Lung (tissue), 12 donors: Measurements from ENCODE around the gene DST. TPM values are rescaled to one million over a fixed set of nuclear protein-coding genes. Genes with fewer than 3 reads are reported as not detected.
A peak's percentile ranks its signal among the peaks of the same experiment; 100 is the strongest.
"Not testable (repeated sequence)": the region's sequence is repeated elsewhere in the genome, so short reads cannot be mapped to it uniquely, and the experiment has no call there.

Experiments used
- ATAC-seq: fragments of 200-7000 bp; cut with Tn5 transposase; one replicate; pipeline ENCODE4 v1.9.1; 2020; ENCODE audit warnings: moderate number of reproducible peaks; ENCODE audit not compliant: insufficient read depth, low FRiP score
- DNase-seq, 3 donors: peaks; one replicate each; pipeline ENCODE4 v3.0.0-alpha.2; 2013 to 2017
- H3K27ac ChIP-seq, 2 donors: one replicate each; pipeline ENCODE4 v1.5.1; 2013; ENCODE audit warnings: mild to moderate bottlenecking in 2 of 2, moderate library complexity in 2 of 2, control low read depth in 1 of 2, inconsistent platforms in 1 of 2, low read depth in 1 of 2, low read length in 1 of 2
- H3K27me3 ChIP-seq, 3 donors: one replicate each; pipeline ENCODE4 v1.5.1; 2013; ENCODE audit warnings: low read length in 2 of 3; ENCODE audit not compliant: control insufficient read depth in 3 of 3, insufficient read depth in 3 of 3
- H3K36me3 ChIP-seq, 4 donors: one replicate each; pipeline ENCODE4 v1.5.1; 2013; ENCODE audit warnings: low read length in 4 of 4, mild to moderate bottlenecking in 1 of 4, moderate library complexity in 1 of 4; ENCODE audit not compliant: control insufficient read depth in 4 of 4, insufficient read depth in 4 of 4
- H3K4me1 ChIP-seq, 5 donors: one replicate each; pipeline ENCODE4 v1.5.1; 2013; ENCODE audit warnings: low read length in 5 of 5, mild to moderate bottlenecking in 2 of 5, moderate library complexity in 1 of 5; ENCODE audit not compliant: control insufficient read depth in 5 of 5, insufficient read depth in 5 of 5
- H3K4me3 ChIP-seq: one replicate; pipeline ENCODE4 v1.5.1; 2013; ENCODE audit warnings: mild to moderate bottlenecking, control low read depth, moderate library complexity
- H3K9ac ChIP-seq, 2 donors: one replicate each; pipeline ENCODE4 v1.5.1; 2013; ENCODE audit warnings: low read length in 2 of 2, control low read depth in 1 of 2; ENCODE audit not compliant: insufficient read depth in 1 of 2
- H3K9me3 ChIP-seq, 4 donors: one replicate each; pipeline ENCODE4 v1.5.1; 2013; ENCODE audit warnings: low read length in 3 of 4, mild to moderate bottlenecking in 1 of 4, moderate library complexity in 1 of 4; ENCODE audit not compliant: control insufficient read depth in 4 of 4, insufficient read depth in 3 of 4
- WGBS, 2 donors: extraction: QIAGEN DNeasy Blood & Tissue Kit; methylation state at CpG; one replicate each; pipeline ENCODE4 v1.1.7; 2013; 5-methylcytosine and 5-hydroxymethylcytosine counted together
- polyA plus RNA-seq, 2 donors: library from polyadenylated mRNA; stranded (reverse); fragments of 200-250 nt; gene quantifications; one replicate each; pipeline ENCODE4 v1.2.1, GENCODE V29; 2013
- total RNA-seq, 2 donors: library from RNA; depleted of rRNA in 1 of 2; stranded (reverse); fragments of >200 nt in 1 of 2; gene quantifications; one replicate each; pipeline ENCODE4 v1.2.1, GENCODE V29; 2014 to 2021
- TF ChIP-seq, protein P1 (sequence below): IDR thresholded peaks from 2 replicates; pipeline ENCODE4 v1.5.1; 2012; ENCODE audit warnings: mild to moderate bottlenecking; ENCODE audit errors: control extremely low read depth, extremely low read depth
- donor health status: control.
- donor health status: control.
- donor health status: Bipolar disorder and iron deficiency.
- donor health status: healthy.
- donor health status: DM: yes; HTN: yes; CAD: no.

The DST gene
- total and polyA plus RNA-seq, 4 donors, result 40.7 to 835 (median 201) TPM

DNA sequence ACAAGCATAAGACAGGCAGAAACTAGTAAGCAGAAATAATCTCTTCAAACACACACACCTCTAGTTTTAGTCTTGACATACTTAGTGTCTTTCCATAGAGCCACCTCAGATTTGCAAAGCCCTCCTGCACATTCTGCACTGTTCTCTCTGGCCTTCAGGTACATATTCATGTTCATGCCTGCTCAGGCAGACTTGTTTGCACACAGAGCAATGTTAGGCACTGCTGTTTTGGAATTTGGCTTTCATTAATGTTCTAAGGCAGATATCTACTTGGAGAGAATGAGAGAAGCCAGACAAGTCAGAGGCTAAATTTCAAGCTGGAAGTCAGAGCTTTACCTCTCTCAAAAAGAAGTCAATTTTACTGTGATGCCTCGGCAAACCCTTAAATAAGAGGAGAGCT lies 21.3 kb upstream of the DST start:
- H3K27ac ChIP-seq, result peak overlapping the region in 1 of 2 donors; percentile 23
- no peaks in the 10 kb centered on the region for H3K9me3 ChIP-seq
- TF ChIP-seq, protein P1, sequence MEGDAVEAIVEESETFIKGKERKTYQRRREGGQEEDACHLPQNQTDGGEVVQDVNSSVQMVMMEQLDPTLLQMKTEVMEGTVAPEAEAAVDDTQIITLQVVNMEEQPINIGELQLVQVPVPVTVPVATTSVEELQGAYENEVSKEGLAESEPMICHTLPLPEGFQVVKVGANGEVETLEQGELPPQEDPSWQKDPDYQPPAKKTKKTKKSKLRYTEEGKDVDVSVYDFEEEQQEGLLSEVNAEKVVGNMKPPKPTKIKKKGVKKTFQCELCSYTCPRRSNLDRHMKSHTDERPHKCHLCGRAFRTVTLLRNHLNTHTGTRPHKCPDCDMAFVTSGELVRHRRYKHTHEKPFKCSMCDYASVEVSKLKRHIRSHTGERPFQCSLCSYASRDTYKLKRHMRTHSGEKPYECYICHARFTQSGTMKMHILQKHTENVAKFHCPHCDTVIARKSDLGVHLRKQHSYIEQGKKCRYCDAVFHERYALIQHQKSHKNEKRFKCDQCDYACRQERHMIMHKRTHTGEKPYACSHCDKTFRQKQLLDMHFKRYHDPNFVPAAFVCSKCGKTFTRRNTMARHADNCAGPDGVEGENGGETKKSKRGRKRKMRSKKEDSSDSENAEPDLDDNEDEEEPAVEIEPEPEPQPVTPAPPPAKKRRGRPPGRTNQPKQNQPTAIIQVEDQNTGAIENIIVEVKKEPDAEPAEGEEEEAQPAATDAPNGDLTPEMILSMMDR, result no peak
- DNase-seq, result no peak
- H3K4me1 ChIP-seq, result peaks cover 2 to 28% (median 9%) of the 10 kb centered on the region in 5 donors
- WGBS, 2 donors, result 74 to 88% methylated on average over 1 of the region's 1 CpG
- H3K27me3 ChIP-seq, result no peaks in the 10 kb centered on the region
- H3K9ac ChIP-seq, result no peak overlapping the region
- no peak overlapping the region for H3K4me3 ChIP-seq
- peaks cover 0 to 3% (median 0%) of the 10 kb centered on the region in 4 donors for H3K36me3 ChIP-seq
- ATAC-seq, result no peak

DNA sequence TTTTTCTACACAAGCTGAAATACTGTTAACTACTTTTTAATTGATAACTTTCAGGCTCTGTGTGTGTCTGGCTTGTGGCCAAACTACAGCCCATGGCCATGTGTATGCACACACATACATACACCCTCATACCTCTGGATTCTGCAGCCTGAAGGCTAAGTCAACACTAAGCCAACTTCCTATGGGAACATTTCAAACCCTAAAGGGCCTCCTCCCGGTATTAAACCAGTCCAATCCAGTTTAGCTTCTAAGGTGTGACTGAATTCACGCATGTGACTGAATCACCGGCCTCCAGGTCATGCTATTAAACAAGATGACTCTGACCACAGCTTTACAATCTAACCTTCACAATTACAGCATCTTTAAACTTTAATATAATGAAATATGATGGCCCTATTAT lies 20.7 kb upstream of the DST start:
- Histone ChIP-seq H3K9ac (no peak overlapping the region), H3K27me3 (no peaks in the 10 kb centered on the region), H3K36me3 (peaks cover 0 to 3% (median 0%) of the 10 kb centered on the region in 4 donors), H3K27ac (no peak overlapping the region), H3K4me3 (no peak overlapping the region), H3K9me3 (no peaks in the 10 kb centered on the region), H3K4me1 (peaks cover 2 to 28% (median 9%) of the 10 kb centered on the region in 5 donors)
- DNase-seq (peak in 1 of 3 donors; percentile 35), ATAC-seq (no peak)
- TF ChIP-seq, protein P1, result no peak
- WGBS, 2 donors, result 88 to 99% methylated on average over 3 of the region's 3 CpGs

DNA sequence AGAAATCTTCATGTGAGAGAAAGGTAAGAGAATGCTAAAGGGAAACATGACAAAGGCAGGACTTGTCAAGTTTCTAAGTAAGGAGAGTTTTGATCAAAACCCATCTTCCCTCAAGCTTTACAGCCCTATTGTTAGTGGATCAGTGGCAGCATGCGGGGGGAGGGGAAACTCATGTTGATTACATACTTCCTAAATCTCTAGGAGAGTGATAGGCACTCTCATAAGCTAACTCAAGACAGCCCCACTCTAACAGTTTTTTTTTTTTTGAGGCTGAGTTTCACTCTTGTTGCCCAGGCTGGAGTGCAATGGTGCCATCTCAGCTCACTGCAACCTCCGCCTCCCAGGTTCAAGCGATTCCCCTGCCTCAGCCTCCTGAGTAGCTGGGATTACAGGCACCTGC lies 18.6 kb upstream of the DST start:
- not testable (repeated sequence) for H3K9me3 ChIP-seq
- WGBS, 2 donors, result 74 to 91% methylated on average over 3 of the region's 3 CpGs

DNA sequence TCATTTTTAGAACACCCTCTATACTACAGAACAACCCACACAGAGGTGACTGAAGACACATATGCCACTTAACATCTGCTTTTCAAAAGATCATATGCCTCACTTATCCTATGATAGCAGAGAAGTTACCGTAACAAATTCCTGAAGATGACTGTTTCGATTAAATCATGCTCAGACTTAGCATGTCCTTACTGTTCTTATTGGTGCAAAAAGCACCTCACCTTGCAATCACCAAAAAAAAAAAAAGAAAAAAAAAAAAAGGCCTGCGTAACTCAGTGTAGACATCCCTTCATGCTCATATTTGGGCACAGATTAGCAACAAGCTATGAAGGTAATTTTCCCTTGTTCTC lies 17.7 kb upstream of the DST start:
- Histone ChIP-seq H3K9me3 (no peaks in the 10 kb centered on the region), H3K27me3 (no peaks in the 10 kb centered on the region), H3K9ac (no peak overlapping the region), H3K27ac (peak overlapping the region in 1 of 2 donors; percentile 41), H3K4me1 (peaks cover 0 to 38% (median 22%) of the 10 kb centered on the region in 5 donors), H3K36me3 (no peaks in the 10 kb centered on the region), H3K4me3 (no peak overlapping the region)
- DNase-seq, result no peak
- no peak for ATAC-seq
- 86 to 87% methylated on average over 3 of the region's 3 CpGs for WGBS, 2 donors
- TF ChIP-seq, protein P1, result no peak

More for the DNA sequence above, 18.6 kb upstream of the DST start:
- not testable (repeated sequence) for H3K9ac ChIP-seq, H3K27ac ChIP-seq, H3K4me3 ChIP-seq, H3K27me3 ChIP-seq, H3K36me3 ChIP-seq, ATAC-seq, DNase-seq
- peaks cover 0 to 29% (median 13%) of the 10 kb centered on the region in 5 donors for H3K4me1 ChIP-seq
